Aorta (tissue), 5 donors: ENCODE data around the gene CSNK1G2. TPM values are rescaled to one million over a fixed set of nuclear protein-coding genes. Genes with fewer than 3 reads are reported as not detected.

ENCODE experiments used
- ATAC-seq: fragments of 200-7000 bp; cut with Tn5 transposase; one replicate; pipeline ENCODE4 v1.9.1; 2022; ENCODE audit warnings: moderate library complexity; ENCODE audit not compliant: low FRiP score
- DNase-seq, 2 donors: peaks; one replicate each; pipeline ENCODE4 v3.0.0-alpha.2; 2020
- H3K27ac ChIP-seq, 2 donors: one replicate each; pipeline ENCODE4 v1.5.1; 2013; ENCODE audit warnings: low read length in 2 of 2, mild to moderate bottlenecking in 2 of 2, moderate library complexity in 2 of 2, control low read depth in 1 of 2, inconsistent platforms in 1 of 2, low read depth in 1 of 2
- H3K27me3 ChIP-seq, 2 donors: one replicate each; pipeline ENCODE4 v1.6.1; 2013; ENCODE audit warnings: control low read depth in 1 of 2, low read length in 1 of 2, mild to moderate bottlenecking in 1 of 2, moderate library complexity in 1 of 2; ENCODE audit not compliant: insufficient read depth in 2 of 2, control insufficient read depth in 1 of 2
- H3K36me3 ChIP-seq, 2 donors: one replicate each; pipeline ENCODE4 v1.6.1; 2013; ENCODE audit warnings: control low read depth in 1 of 2, low read length in 1 of 2, mild to moderate bottlenecking in 1 of 2; ENCODE audit not compliant: insufficient read depth in 2 of 2, control insufficient read depth in 1 of 2
- H3K4me1 ChIP-seq, 2 donors: one replicate each; pipeline ENCODE4 v1.6.1; 2013; ENCODE audit warnings: low read length in 2 of 2, control low read depth in 1 of 2, mild to moderate bottlenecking in 1 of 2, moderate library complexity in 1 of 2; ENCODE audit not compliant: insufficient read depth in 2 of 2, control insufficient read depth in 1 of 2
- H3K4me3 ChIP-seq, 2 donors: one replicate each; pipeline ENCODE4 v1.5.1; 2013; ENCODE audit warnings: low read length in 2 of 2, control low read depth in 1 of 2, mild to moderate bottlenecking in 1 of 2
- H3K9me3 ChIP-seq: one replicate; pipeline ENCODE4 v1.6.1; 2013; ENCODE audit warnings: mild to moderate bottlenecking, low read length; ENCODE audit not compliant: control insufficient read depth
- WGBS, 2 donors: extraction: QIAGEN DNeasy Blood & Tissue Kit; methylation state at CpG; one replicate each; pipeline ENCODE4 v1.1.7; 2013; 5-methylcytosine and 5-hydroxymethylcytosine counted together
- intact Hi-C, 2 donors: fragments of 100-400 bp; cut with DNase I; formaldehyde crosslinking; loops; one replicate each; pipeline versions ENCODE4 v1.14.2 to v1.15.0; 2022
- polyA plus RNA-seq, 2 donors: library from polyadenylated mRNA; stranded (reverse); fragments of 200-250 nt; gene quantifications; one replicate each; pipeline ENCODE4 v1.2.3, GENCODE V29; 2013
- total RNA-seq, 2 donors: library from RNA; stranded (reverse); fragmentation: NEBNext Ultra II Directional; extraction: Animal tissue kit (Norgen Biotek cat#: 25700); gene quantifications; one replicate each; pipeline ENCODE4 v1.2.1, GENCODE V29; 2021
- donor health status: healthy with polysubstance abuse.
- donor health status: Bipolar disorder and iron deficiency.
- donor health status: DM: no; HTN: no; CAD: no.
- donor health status: DM: no; HTN: no; CAD: no.
- donor health status: DM: yes; HTN: yes; CAD: no.

CSNK1G2 gene
- total and polyA plus RNA-seq, 4 donors = 41.0 to 59.8 (median 51.4) TPM

GRCh38 chr19:1944088-1944915 lies 3.3 kb downstream of the CSNK1G2 start:
- 88 to 90% methylated on average over 41 to 42 of the region's 42 CpGs for WGBS, 2 donors
- Histone ChIP-seq H3K9me3 (no peaks in the 10 kb centered on the region), H3K4me3 (no peak overlapping the region), H3K36me3 (no peaks in the 10 kb centered on the region), H3K27me3 (no peaks in the 10 kb centered on the region), H3K27ac (no peak overlapping the region), H3K4me1 (no peaks in the 10 kb centered on the region)
- intact Hi-C loops = no loop called here
- ATAC-seq (no peak), DNase-seq (no peak)

GRCh38 chr19:1944916-1945561 lies 4.1 kb downstream of the CSNK1G2 start:
- intact Hi-C loops = no loop called here
- DNase-seq = no peak
- WGBS, 2 donors = 85 to 91% methylated on average over 29 to 30 of the region's 30 CpGs

GRCh38 chr19:1945899-1946298 lies 4.9 kb downstream of the CSNK1G2 start:
- H3K4me1 ChIP-seq = no peaks in the 10 kb centered on the region
- intact Hi-C loops = no loop called here
- H3K27me3 ChIP-seq = no peaks in the 10 kb centered on the region
- no peak overlapping the region for H3K27ac ChIP-seq
- ATAC-seq (no peak), DNase-seq (no peak)
- WGBS, 2 donors = 76 to 85% methylated on average over 18 of the region's 18 CpGs
- no peak overlapping the region for H3K4me3 ChIP-seq
- H3K9me3 ChIP-seq = no peaks in the 10 kb centered on the region
- no peaks in the 10 kb centered on the region for H3K36me3 ChIP-seq

More at GRCh38 chr19:1944916-1945561, 4.1 kb downstream of the CSNK1G2 start:
- ATAC-seq = no peak
- Histone ChIP-seq H3K9me3 (no peaks in the 10 kb centered on the region), H3K27ac (no peak overlapping the region), H3K4me3 (no peak overlapping the region), H3K4me1 (no peaks in the 10 kb centered on the region), H3K36me3 (no peaks in the 10 kb centered on the region), H3K27me3 (no peaks in the 10 kb centered on the region)

DNA sequence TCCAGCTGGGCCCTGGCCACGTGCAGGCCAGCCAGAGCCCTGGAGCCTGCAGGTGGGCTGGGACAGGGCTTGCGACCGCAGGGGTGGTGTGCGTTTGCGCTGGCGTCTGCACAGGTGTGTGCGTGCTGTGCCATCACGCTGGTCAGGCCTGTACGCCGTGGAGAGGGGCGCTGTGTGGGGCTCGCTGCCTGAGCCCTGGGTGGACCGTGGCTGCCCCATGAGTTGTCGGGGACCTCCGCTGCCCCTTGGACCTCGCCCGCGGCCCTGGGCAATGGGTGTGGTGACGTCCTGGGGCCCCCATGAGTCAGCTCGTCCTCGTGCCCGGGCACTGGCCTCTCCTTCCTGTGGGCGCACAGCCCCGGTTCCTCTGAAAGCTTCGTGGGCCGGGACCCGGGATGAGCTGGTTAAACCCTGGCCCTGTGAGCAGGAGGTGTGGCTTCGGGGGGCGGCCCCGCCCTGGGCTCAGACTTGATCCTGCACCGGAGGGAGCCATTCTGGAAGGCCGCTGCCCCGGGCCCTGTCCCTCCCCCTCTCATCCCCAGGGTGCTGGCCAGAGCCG lies 6.8 kb downstream of the CSNK1G2 start:
- no peaks in the 10 kb centered on the region for H3K4me1 ChIP-seq
- no peaks in the 10 kb centered on the region for H3K27me3 ChIP-seq
- WGBS, 2 donors = 88 to 89% methylated on average over 34 of the region's 34 CpGs
- intact Hi-C loops = no loop called here
- H3K27ac ChIP-seq = no peak overlapping the region
- H3K4me3 ChIP-seq = no peak overlapping the region
- ATAC-seq (no peak), DNase-seq (no peak)
- H3K36me3 ChIP-seq = no peaks in the 10 kb centered on the region
- H3K9me3 ChIP-seq = no peaks in the 10 kb centered on the region

DNA sequence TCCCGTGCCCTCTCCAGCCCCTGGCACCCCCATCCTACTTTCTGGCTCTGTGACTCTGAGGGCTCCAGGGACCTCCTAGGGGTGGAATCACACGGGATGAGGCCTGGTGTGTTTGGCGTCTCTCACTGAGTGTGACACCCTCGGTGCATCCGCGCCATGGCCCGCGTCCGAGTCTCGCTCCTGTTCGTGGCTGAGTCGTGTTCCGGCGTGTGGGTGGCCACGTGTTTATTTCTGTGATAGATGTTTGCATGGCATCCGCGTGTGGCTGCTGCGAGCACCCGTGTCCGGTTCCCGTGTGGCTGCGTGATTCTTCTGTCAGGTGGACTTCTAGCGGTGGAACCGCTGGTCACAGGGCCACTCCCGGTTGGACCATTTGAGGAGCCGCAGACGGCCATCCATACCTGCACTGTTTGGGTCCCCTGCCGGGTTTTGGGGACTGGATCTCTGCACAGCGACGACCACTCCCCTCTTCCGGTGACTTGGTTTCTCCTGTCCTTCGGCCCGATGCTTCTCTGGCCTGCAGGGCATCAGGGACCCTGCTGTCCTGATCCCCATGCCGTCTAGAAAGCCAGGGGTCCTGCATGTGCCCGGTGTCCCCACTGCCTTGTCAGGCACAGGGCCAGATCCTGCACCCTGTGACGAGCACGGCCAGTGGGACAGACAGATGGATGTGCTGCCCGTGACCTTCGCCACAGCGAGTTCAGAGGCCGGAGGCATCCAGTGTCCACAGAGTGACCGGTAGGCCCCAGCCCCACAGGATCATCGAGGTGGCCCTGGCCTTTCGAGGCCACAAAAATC lies 8.5 kb downstream of the CSNK1G2 start:
- intact Hi-C loops = no loop called here
- DNase-seq (no peak), ATAC-seq (no peak)
- 96% methylated on average over 44 of the region's 44 CpGs for WGBS, 2 donors
- Histone ChIP-seq H3K36me3 (no peaks in the 10 kb centered on the region), H3K4me1 (no peaks in the 10 kb centered on the region), H3K4me3 (no peak overlapping the region), H3K27me3 (no peaks in the 10 kb centered on the region), H3K27ac (no peak overlapping the region), H3K9me3 (no peaks in the 10 kb centered on the region)

- intact Hi-C loops = no loop called here
- 94 to 98% methylated on average over 14 to 16 of the region's 16 CpGs for WGBS, 2 donors
- no peaks in the 10 kb centered on the region for H3K36me3 ChIP-seq
- H3K4me3 ChIP-seq = no peak overlapping the region
- no peaks in the 10 kb centered on the region for H3K4me1 ChIP-seq
- no peak for DNase-seq
- ATAC-seq = no peak
- H3K27ac ChIP-seq = no peak overlapping the region
- H3K9me3 ChIP-seq = no peaks in the 10 kb centered on the region
- H3K27me3 ChIP-seq = no peaks in the 10 kb centered on the region
Observed at GRCh38 chr19:1950640-1951039, 9.7 kb downstream of the CSNK1G2 start.

GRCh38 chr19:1952635-1953034 lies 11.7 kb downstream of the CSNK1G2 start:
- H3K9me3 ChIP-seq = no peaks in the 10 kb centered on the region
- intact Hi-C loops = no loop called here
- ATAC-seq (no peak), DNase-seq (no peak)
- no peak overlapping the region for H3K4me3 ChIP-seq
- no peaks in the 10 kb centered on the region for H3K27me3 ChIP-seq
- WGBS, 2 donors = 75 to 78% methylated on average over 21 of the region's 21 CpGs
- H3K27ac ChIP-seq = no peak overlapping the region
- H3K4me1 ChIP-seq = no peaks in the 10 kb centered on the region
- H3K36me3 ChIP-seq = no peaks in the 10 kb centered on the region

DNA sequence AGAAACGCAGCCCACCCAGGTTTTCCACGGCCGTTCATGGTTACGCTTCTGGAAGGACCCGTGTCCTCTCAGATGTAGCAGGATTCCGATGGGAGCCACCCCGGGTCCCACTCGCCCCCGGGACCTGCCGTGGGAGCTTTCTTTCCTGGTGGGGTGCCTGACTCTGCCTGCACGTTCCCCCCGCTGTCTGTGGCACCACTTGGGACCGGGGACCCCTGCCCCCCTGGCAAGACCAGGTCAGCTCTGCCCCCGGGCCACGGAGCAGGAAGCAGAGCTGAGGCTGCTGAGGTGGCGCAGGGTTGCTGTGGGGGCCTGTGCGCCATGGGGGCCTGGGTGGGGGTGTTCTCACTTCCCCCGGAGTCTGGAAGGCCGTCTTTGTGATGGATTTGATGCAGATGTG lies 12.1 kb downstream of the CSNK1G2 start:
- H3K36me3 ChIP-seq = no peaks in the 10 kb centered on the region
- 81 to 87% methylated on average over 19 of the region's 19 CpGs for WGBS, 2 donors
- no peak for DNase-seq
- no peak for ATAC-seq
- no peak overlapping the region for H3K27ac ChIP-seq
- intact Hi-C loops = no loop called here
- no peak overlapping the region for H3K4me3 ChIP-seq
- no peaks in the 10 kb centered on the region for H3K27me3 ChIP-seq
- H3K4me1 ChIP-seq = no peaks in the 10 kb centered on the region
- H3K9me3 ChIP-seq = no peaks in the 10 kb centered on the region
